DND-41 (cell line): ENCODE data around the gene GPR183.

Experiments
- EZH2 ChIP-seq: IDR thresholded peaks from 3 replicates; pipeline ENCODE4 v1.6.1; 2012; ENCODE audit warnings: borderline replicate concordance, low read depth, mild to moderate bottlenecking, moderate library complexity, low read length, inconsistent platforms; ENCODE audit not compliant: severe bottlenecking
- TF ChIP-seq, protein P1 (sequence below): IDR thresholded peaks from 2 replicates; pipeline ENCODE4 v1.5.1; 2012; ENCODE audit warnings: borderline replicate concordance, low read length, moderate library complexity, mild to moderate bottlenecking; ENCODE audit not compliant: poor library complexity, severe bottlenecking; ENCODE audit errors: extremely low read depth

DNA sequence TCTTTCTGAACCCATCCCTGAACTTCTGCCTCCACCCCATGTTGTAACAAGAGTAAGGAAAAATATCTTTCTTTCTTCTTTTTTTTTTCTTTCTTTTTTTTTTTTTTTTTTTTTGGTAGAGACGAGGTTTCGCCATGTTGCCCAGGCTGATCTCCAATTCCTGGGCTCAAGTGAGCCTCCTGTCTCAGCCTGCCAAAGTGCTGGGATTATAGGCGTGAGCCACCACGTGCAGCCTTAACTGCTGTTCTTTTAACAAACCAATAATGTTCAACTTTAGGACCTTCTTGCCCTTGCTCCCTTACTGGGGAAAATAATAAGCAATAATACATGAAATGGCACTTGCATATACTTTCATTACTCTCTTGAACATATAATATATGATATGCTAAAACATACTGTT, 19.6 kb downstream of the GPR183 start:
- TF ChIP-seq, protein P1, sequence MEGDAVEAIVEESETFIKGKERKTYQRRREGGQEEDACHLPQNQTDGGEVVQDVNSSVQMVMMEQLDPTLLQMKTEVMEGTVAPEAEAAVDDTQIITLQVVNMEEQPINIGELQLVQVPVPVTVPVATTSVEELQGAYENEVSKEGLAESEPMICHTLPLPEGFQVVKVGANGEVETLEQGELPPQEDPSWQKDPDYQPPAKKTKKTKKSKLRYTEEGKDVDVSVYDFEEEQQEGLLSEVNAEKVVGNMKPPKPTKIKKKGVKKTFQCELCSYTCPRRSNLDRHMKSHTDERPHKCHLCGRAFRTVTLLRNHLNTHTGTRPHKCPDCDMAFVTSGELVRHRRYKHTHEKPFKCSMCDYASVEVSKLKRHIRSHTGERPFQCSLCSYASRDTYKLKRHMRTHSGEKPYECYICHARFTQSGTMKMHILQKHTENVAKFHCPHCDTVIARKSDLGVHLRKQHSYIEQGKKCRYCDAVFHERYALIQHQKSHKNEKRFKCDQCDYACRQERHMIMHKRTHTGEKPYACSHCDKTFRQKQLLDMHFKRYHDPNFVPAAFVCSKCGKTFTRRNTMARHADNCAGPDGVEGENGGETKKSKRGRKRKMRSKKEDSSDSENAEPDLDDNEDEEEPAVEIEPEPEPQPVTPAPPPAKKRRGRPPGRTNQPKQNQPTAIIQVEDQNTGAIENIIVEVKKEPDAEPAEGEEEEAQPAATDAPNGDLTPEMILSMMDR, result no peak
- no peak for TF ChIP-seq EZH2
